Measurements from ENCODE around the gene ELL.

Gene ELL

DNA sequence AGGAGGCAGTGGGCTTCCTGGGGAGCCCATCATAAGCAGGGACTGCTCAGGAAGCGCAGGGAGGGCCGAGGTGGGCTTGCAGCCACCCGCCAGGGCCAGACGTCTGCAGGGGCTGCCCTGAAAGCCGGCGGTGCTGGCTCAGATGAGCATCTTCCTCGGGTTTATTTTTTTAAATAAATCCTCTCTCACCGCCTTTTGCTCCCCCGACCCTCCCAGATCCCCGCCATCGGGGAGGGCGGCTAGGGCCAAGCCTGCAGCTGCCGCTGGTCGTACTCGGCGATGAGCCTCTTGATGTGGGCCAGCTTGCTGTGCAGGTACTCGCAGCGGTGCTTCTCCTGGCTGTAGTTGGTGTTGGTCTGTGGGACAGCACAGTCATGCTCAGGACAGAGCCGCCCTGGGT, 77.4 kb downstream of the ELL start:
- Histone ChIP-seq H3K36me3 (ENCODE audit: control insufficient read depth, low read depth, low read length) (peaks cover 9% of the 10 kb centered on the region), H3K4me3 (ENCODE audit: low read length) (no peak overlapping the region), H3K9ac (ENCODE audit: low read length) (no peak overlapping the region), H3K27me3 (ENCODE audit: control insufficient read depth, insufficient read depth, low read length) (no peaks in the 10 kb centered on the region), H3K27ac (ENCODE audit: low read length) (no peak overlapping the region), H3K9me3 (ENCODE audit: control insufficient read depth, low read depth, low read length) (no peaks in the 10 kb centered on the region), H3K4me1 (ENCODE audit: control insufficient read depth, low read depth, low read length) (peaks cover under 1% of the 10 kb centered on the region)

DNA sequence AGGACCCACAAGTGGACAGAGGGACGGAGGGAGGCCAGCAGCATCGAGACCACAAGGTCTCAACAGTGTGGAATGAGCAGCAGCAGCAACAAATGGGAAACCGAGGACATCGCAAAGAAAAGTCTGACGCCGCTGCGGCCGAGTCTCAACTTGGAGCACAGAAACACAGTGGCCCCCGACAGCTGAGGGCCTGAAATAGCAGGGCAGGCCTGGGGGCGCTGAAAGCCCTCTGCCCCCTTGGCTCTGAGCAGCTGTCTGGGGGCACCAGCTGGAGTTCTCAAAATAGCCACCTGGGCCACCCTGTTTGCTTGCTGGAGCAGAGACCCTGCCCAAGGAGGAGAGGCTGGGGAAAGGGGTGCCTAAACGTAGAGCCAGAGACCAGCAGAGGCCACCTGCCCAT, 78.0 kb downstream of the ELL start:
- no peak overlapping the region for H3K9ac ChIP-seq (ENCODE audit: low read length)
- H3K36me3 ChIP-seq (ENCODE audit: control insufficient read depth, low read depth, low read length), result peaks cover 9% of the 10 kb centered on the region
- peaks cover 7% of the 10 kb centered on the region for H3K4me1 ChIP-seq (ENCODE audit: control insufficient read depth, low read depth, low read length)
- H3K4me3 ChIP-seq (ENCODE audit: low read length), result no peak overlapping the region
- H3K27ac ChIP-seq (ENCODE audit: low read length), result no peak overlapping the region
- H3K9me3 ChIP-seq (ENCODE audit: control insufficient read depth, low read depth, low read length), result no peaks in the 10 kb centered on the region
- no peaks in the 10 kb centered on the region for H3K27me3 ChIP-seq (ENCODE audit: control insufficient read depth, insufficient read depth, low read length)

DNA sequence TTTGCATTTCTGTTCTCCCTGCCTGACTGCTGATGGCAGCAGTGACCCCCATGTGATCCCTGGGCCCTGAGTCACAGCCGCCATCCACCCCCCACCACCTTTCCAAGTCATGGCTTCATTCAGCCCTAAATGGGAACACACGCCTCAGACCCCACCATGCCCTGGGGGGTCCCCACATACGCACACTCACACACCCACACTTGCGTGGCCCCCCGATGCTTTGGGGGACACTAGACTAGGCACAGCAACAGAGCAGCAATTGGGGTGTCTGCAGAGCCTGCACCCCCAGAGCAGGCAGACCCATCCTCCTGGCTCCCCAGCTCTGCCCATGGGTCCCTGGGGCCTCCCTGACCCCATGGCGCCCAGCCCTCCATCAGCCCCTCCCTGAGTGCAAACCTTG, 78.5 kb downstream of the ELL start:
- no peak overlapping the region for H3K9ac ChIP-seq (ENCODE audit: low read length)
- peaks cover 9% of the 10 kb centered on the region for H3K36me3 ChIP-seq (ENCODE audit: control insufficient read depth, low read depth, low read length)
- H3K4me1 ChIP-seq (ENCODE audit: control insufficient read depth, low read depth, low read length), result peaks cover 11% of the 10 kb centered on the region

DNA sequence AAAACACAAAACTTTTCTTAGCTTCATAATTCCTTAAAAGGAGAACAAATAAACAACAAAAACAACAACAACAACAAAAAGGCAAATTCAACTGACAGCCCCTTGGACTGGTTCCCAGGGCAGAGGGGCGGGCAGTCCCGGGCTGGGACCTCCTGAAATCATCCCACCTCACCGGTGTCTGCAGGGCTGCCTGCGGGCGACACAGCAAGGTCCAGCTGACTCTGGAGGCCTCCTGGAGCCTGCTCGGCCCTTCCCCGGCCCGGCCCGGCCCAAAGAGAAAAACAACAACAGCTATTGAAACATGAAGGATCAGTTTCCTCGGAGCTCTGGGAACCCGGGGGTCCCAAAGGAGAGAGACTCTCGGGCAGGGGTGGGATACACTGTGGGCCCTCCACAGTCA, 78.9 kb downstream of the ELL start:
- Histone ChIP-seq H3K9ac (ENCODE audit: low read length) (no peak overlapping the region), H3K4me1 (ENCODE audit: control insufficient read depth, low read depth, low read length) (peaks cover 12% of the 10 kb centered on the region)

More for the DNA sequence above, 78.5 kb downstream of the ELL start:
- no peaks in the 10 kb centered on the region for H3K27me3 ChIP-seq (ENCODE audit: control insufficient read depth, insufficient read depth, low read length)
- no peaks in the 10 kb centered on the region for H3K9me3 ChIP-seq (ENCODE audit: control insufficient read depth, low read depth, low read length)
- H3K27ac ChIP-seq (ENCODE audit: low read length), result no peak overlapping the region
- H3K4me3 ChIP-seq (ENCODE audit: low read length), result no peak overlapping the region

DNA sequence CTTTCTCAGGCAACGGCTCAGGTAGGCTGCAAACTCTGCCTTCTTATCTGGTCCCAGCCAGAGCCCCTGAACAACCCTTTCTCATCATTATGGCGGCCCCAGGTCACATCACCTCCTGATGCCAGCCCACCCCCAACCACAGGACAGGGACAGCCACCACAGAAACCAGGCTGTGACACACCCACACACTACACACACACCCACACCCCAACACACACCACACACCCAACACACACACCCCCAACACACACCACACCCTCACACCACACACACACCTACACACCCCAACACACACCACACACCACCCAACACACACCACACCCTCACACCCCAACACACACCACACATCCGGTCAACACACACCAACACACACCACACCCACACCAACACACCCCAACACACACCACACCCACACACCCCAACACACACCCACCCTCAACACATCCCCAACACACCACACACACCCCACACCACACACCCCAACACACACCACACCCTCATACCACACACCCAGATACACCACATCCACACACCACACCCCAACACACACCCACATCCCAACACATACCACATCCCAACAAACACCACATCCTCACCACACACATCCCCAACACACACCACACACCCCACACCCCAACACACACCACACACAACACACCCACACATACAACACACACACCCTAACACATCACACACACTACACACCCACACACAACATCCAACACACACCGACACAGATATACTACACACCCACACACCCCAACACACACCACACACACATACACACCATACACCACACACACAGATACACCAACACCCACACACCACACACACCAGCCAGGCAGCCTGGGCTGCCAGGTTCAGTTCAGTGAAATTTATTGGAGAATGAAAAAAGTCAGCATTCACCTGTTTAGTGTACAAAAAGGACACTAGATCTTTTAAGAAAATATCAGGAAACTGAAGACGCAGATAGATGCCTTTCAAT, 79.8 kb downstream of the ELL start:
- Histone ChIP-seq H3K27me3 (ENCODE audit: control insufficient read depth, insufficient read depth, low read length) (no peaks in the 10 kb centered on the region), H3K9me3 (ENCODE audit: control insufficient read depth, low read depth, low read length) (no peaks in the 10 kb centered on the region), H3K9ac (ENCODE audit: low read length) (no peak overlapping the region), H3K36me3 (ENCODE audit: control insufficient read depth, low read depth, low read length) (peaks cover 9% of the 10 kb centered on the region), H3K4me3 (ENCODE audit: low read length) (no peak overlapping the region), H3K4me1 (ENCODE audit: control insufficient read depth, low read depth, low read length) (peaks cover 12% of the 10 kb centered on the region), H3K27ac (ENCODE audit: low read length) (no peak overlapping the region)

More for the DNA sequence above, 78.9 kb downstream of the ELL start:
- Histone ChIP-seq H3K9me3 (ENCODE audit: control insufficient read depth, low read depth, low read length) (no peaks in the 10 kb centered on the region), H3K36me3 (ENCODE audit: control insufficient read depth, low read depth, low read length) (peaks cover 9% of the 10 kb centered on the region), H3K4me3 (ENCODE audit: low read length) (no peak overlapping the region), H3K27ac (ENCODE audit: low read length) (no peak overlapping the region), H3K27me3 (ENCODE audit: control insufficient read depth, insufficient read depth, low read length) (no peaks in the 10 kb centered on the region)

DNA sequence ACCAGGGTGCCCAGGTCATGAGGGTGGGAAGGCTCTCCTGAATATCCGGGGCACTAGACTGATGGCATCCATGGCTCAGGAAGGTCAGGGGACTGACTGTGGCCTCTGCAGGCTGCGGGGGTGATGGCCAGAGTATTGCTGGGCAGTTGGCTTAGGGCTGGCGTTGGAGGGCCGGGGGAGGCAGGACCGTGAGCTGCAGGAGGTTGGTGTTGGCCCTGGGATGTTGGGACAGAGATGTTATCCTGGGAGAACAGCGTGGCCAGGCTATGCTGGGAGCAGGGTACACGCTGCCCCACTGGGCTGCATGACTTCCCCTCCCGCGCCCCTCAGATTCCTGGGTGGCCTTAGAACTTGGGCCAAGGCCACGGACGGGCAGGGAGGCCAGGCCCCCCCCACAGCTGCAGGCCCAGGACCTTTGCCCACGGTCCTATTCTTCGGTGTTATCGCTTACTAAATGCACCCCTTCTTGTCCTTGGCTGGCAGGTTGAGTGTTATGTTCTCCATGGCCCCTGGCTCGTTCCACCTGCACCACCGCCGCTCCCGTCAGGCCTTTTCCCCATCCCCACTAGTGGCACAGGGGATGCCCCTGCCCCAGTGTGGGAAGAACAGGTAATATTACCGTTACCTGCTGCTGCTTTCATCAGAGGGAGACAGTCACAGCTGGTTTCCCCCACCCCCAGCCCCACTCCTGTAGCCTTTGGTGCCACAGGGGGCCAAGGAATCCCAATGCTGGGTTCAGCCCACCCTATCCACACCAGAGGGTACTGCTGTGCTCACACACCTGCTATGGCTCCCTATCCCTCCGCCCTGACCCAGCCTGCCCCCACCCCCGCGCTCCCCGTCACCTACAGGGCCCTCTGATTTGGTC, 80.7 kb downstream of the ELL start:
- peaks cover 3% of the 10 kb centered on the region for H3K36me3 ChIP-seq (ENCODE audit: control insufficient read depth, low read depth, low read length)
- H3K27me3 ChIP-seq (ENCODE audit: control insufficient read depth, insufficient read depth, low read length), result no peaks in the 10 kb centered on the region
- H3K9me3 ChIP-seq (ENCODE audit: control insufficient read depth, low read depth, low read length), result no peaks in the 10 kb centered on the region
- no peak overlapping the region for H3K27ac ChIP-seq (ENCODE audit: low read length)
- peaks cover 12% of the 10 kb centered on the region for H3K4me1 ChIP-seq (ENCODE audit: control insufficient read depth, low read depth, low read length)
- H3K9ac ChIP-seq (ENCODE audit: low read length), result no peak overlapping the region
- H3K4me3 ChIP-seq (ENCODE audit: low read length), result no peak overlapping the region

DNA sequence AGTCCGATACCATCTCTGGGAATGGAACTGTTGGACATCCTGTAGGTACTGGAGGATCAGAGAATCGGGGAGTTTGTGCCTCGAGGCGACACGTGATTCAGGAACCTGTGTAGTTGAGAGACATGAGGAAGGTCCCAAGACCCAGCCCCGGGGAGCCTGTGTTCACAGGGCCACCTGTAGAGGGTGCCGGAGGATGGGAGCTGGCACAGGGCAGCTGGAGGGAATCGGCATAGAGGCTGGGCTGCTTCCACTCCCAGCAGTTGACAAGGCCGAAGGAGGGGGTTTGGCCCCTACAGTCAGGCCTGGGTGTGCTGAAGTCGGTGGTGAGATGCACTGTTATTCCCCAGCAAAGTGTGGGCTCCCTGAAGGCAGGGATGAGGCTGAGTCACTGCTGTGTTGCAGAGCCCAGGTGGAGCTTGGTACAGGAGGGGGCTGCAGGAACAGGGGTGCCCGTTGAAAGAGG, 81.4 kb downstream of the ELL start:
- Histone ChIP-seq H3K27ac (ENCODE audit: low read length) (no peak overlapping the region), H3K36me3 (ENCODE audit: control insufficient read depth, low read depth, low read length) (peaks cover 5% of the 10 kb centered on the region), H3K4me3 (ENCODE audit: low read length) (no peak overlapping the region), H3K9ac (ENCODE audit: low read length) (no peak overlapping the region), H3K27me3 (ENCODE audit: control insufficient read depth, insufficient read depth, low read length) (no peaks in the 10 kb centered on the region), H3K9me3 (ENCODE audit: control insufficient read depth, low read depth, low read length) (no peaks in the 10 kb centered on the region), H3K4me1 (ENCODE audit: control insufficient read depth, low read depth, low read length) (peaks cover 12% of the 10 kb centered on the region)

DNA sequence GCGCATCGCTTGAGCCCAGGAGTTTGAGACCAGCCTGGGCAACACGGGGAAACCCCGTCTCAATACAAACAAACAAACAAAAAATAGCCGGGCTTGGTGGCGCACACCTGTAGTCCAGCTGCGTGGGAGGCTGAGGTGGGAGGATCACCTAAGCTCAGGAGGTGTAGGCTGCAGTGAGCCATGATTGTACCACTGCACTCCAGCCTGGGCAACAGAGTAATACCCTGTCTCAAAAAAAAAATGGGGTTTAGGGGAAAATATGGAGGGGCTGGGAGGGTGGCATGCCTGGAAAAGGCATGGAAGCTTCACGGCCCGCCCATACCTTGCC, 82.0 kb downstream of the ELL start:
- Histone ChIP-seq H3K27ac (ENCODE audit: low read length) (no peak overlapping the region), H3K4me3 (ENCODE audit: low read length) (no peak overlapping the region), H3K27me3 (ENCODE audit: control insufficient read depth, insufficient read depth, low read length) (no peaks in the 10 kb centered on the region), H3K9me3 (ENCODE audit: control insufficient read depth, low read depth, low read length) (no peaks in the 10 kb centered on the region), H3K9ac (ENCODE audit: low read length) (no peak overlapping the region), H3K36me3 (ENCODE audit: control insufficient read depth, low read depth, low read length) (peaks cover 11% of the 10 kb centered on the region), H3K4me1 (ENCODE audit: control insufficient read depth, low read depth, low read length) (peaks cover 12% of the 10 kb centered on the region)

DNA sequence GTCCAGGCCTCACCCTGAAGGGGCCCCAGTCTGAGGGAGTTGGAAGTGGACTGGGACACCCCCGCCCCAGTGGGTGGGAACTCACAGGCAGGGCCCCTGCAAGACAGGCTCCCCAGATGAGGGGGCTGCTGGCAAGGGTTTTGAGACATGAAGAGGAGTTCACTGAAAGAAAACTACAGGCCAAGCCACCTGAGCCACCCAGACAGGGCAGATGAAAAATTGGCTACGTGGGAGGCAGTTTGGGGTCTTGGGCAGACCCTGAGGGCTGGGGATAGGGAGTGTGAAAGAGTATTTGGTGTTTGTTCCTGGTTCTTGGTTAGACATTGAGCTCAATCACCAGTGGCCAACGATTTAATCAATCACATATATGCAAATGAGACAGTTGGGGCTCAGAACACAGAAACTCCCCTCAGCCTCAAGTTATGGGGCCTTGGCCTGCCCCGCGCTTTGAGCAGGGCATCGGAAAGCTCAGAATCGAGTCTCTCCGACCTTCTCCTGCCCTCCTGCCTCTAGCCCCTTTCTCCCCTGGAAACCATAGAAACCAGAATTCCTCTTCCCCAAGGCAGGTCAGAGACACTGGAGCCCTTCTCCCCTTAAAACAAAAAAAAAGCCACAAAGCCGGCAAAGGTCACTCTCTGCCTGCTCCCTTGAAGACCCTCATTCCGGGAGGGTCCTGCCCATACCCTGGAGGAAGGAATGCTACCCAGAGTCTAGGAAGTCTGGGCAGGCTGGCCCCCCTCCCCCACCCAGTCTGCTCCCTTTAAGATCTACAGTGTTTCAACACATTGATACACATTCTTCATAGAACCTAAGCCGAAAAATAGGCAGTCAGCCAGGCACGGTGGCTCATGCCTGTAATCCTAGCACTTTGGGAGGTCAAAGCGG, 82.6 kb downstream of the ELL start:
- H3K27ac ChIP-seq (ENCODE audit: low read length), result no peak overlapping the region
- peaks cover 16% of the 10 kb centered on the region for H3K4me1 ChIP-seq (ENCODE audit: control insufficient read depth, low read depth, low read length)
- peaks cover 12% of the 10 kb centered on the region for H3K36me3 ChIP-seq (ENCODE audit: control insufficient read depth, low read depth, low read length)
- no peak overlapping the region for H3K4me3 ChIP-seq (ENCODE audit: low read length)
- no peaks in the 10 kb centered on the region for H3K9me3 ChIP-seq (ENCODE audit: control insufficient read depth, low read depth, low read length)
- no peaks in the 10 kb centered on the region for H3K27me3 ChIP-seq (ENCODE audit: control insufficient read depth, insufficient read depth, low read length)
- no peak overlapping the region for H3K9ac ChIP-seq (ENCODE audit: low read length)

DNA sequence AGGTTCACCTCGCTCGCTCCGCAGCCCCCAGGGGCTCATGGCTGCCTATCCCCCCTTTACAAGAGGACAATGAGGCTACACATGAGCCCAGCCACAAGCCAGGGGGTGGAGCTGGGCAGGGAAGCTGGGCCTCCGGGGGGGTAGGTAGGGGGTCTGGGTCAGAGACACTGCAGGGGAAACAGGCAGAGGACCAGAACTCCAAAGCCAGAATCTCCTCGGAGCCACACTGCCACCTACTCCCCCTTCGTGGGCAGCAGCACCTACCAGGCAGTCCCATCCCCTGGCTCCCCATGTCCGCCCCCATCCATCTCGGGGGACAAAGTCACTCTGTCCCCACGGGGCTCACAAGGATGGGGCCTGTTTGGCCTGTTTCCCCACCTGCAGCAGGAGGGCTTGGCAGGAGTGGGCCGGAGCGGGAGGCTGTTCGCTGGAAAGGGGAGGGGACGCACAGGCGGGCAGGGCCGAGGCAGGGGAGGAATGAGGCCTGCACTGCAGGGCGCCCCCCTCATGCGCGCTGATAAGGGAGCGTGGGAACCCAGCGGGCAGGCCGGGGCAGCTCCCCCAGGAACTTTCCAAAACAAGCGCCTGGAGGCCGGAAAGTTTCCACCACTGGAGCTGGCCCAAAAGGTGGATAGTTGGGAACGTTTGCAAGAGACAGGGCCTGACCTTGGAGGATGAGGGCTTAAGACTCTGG, 83.4 kb downstream of the ELL start:
- H3K9me3 ChIP-seq (ENCODE audit: control insufficient read depth, low read depth, low read length), result no peaks in the 10 kb centered on the region
- H3K9ac ChIP-seq (ENCODE audit: low read length), result peak overlapping the region; percentile 13
- no peak overlapping the region for H3K4me3 ChIP-seq (ENCODE audit: low read length)
- no peak overlapping the region for H3K27ac ChIP-seq (ENCODE audit: low read length)
- no peaks in the 10 kb centered on the region for H3K27me3 ChIP-seq (ENCODE audit: control insufficient read depth, insufficient read depth, low read length)
- peaks cover 12% of the 10 kb centered on the region for H3K36me3 ChIP-seq (ENCODE audit: control insufficient read depth, low read depth, low read length)
- peaks cover 16% of the 10 kb centered on the region for H3K4me1 ChIP-seq (ENCODE audit: control insufficient read depth, low read depth, low read length)
